ENCODE measurements around the gene RELA. TPM values are rescaled to one million over a fixed set of nuclear protein-coding genes. Genes with fewer than 3 reads are reported as not detected.

The RELA gene
- total RNA-seq, 1 experiment from 2014 or later: 35.1 TPM

DNA sequence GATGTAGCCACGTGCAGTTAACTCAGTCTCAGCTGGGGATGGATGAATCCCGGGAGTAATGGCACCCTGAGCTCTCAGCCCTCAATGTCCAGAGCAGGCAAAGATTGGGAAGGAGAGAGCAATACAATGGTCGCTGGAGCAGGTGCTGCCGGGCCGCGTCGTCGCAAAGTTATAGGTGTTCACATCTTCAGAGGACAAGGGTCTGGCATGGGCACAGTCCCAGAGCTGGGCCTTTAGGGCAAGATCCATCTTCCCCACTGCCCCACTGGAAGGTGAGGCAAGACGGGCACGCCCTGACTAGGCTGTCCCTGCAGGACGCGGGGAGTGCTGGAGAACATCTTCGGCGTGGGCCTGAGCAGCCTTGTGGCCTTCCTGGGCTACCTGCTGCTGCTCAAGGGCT lies 39.5 kb downstream of the RELA start:
- Mint-ChIP-seq H3K27ac (no peak overlapping the region), H3K4me3 (no peak overlapping the region), H3K9me3 (no peaks in the 10 kb centered on the region), H3K27me3 (ENCODE audit: low read depth) (no peaks in the 10 kb centered on the region), H3K36me3 (peaks cover 25% of the 10 kb centered on the region), H3K4me1 (no peaks in the 10 kb centered on the region)
- ATAC-seq (no peak), DNase-seq (ENCODE audit: low spot score) (no peak)
- CTCF ChIA-PET: interaction anchor here (1.7 kb wide), 1 partner anchor 15 kb away, joined by 5 read pairs; the partner anchor contains the start of gene SIPA1
- TF ChIP-seq, protein P1, sequence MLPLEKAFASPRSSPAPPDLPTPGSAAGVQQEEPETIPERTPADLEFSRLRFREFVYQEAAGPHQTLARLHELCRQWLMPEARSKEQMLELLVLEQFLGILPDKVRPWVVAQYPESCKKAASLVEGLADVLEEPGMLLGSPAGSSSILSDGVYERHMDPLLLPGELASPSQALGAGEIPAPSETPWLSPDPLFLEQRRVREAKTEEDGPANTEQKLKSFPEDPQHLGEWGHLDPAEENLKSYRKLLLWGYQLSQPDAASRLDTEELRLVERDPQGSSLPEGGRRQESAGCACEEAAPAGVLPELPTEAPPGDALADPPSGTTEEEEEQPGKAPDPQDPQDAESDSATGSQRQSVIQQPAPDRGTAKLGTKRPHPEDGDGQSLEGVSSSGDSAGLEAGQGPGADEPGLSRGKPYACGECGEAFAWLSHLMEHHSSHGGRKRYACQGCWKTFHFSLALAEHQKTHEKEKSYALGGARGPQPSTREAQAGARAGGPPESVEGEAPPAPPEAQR (CRISPR knock-in tag; IDR thresholded peaks at IDR 0.05): no peak
- TF ChIP-seq, protein P2, sequence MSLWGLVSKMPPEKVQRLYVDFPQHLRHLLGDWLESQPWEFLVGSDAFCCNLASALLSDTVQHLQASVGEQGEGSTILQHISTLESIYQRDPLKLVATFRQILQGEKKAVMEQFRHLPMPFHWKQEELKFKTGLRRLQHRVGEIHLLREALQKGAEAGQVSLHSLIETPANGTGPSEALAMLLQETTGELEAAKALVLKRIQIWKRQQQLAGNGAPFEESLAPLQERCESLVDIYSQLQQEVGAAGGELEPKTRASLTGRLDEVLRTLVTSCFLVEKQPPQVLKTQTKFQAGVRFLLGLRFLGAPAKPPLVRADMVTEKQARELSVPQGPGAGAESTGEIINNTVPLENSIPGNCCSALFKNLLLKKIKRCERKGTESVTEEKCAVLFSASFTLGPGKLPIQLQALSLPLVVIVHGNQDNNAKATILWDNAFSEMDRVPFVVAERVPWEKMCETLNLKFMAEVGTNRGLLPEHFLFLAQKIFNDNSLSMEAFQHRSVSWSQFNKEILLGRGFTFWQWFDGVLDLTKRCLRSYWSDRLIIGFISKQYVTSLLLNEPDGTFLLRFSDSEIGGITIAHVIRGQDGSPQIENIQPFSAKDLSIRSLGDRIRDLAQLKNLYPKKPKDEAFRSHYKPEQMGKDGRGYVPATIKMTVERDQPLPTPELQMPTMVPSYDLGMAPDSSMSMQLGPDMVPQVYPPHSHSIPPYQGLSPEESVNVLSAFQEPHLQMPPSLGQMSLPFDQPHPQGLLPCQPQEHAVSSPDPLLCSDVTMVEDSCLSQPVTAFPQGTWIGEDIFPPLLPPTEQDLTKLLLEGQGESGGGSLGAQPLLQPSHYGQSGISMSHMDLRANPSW (CRISPR knock-in tag; conservative IDR thresholded peaks at IDR 0.05; ENCODE audit: low read depth): no peak
- TF ChIP-seq HMGA2 (CRISPR knock-in tag; IDR thresholded peaks at IDR 0.05): no peak
- TF ChIP-seq, protein P3, sequence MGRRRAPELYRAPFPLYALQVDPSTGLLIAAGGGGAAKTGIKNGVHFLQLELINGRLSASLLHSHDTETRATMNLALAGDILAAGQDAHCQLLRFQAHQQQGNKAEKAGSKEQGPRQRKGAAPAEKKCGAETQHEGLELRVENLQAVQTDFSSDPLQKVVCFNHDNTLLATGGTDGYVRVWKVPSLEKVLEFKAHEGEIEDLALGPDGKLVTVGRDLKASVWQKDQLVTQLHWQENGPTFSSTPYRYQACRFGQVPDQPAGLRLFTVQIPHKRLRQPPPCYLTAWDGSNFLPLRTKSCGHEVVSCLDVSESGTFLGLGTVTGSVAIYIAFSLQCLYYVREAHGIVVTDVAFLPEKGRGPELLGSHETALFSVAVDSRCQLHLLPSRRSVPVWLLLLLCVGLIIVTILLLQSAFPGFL (CRISPR knock-in tag; IDR thresholded peaks at IDR 0.05; ENCODE audit: borderline replicate concordance): no peak
- TF ChIP-seq, protein P4, sequence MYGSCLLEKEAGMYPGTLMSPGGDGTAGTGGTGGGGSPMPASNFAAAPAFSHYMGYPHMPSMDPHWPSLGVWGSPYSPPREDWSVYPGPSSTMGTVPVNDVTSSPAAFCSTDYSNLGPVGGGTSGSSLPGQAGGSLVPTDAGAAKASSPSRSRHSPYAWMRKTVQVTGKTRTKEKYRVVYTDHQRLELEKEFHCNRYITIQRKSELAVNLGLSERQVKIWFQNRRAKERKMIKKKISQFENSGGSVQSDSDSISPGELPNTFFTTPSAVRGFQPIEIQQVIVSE (CRISPR knock-in tag; IDR thresholded peaks at IDR 0.05; ENCODE audit: borderline replicate concordance): no peak
- no peak for TF ChIP-seq MXD4 (CRISPR knock-in tag; IDR thresholded peaks at IDR 0.05; ENCODE audit: borderline replicate concordance)
- no peak for TF ChIP-seq NFE2L1 (CRISPR knock-in tag; IDR thresholded peaks at IDR 0.05)
- no peak for TF ChIP-seq FOXP1 (CRISPR knock-in tag; IDR thresholded peaks at IDR 0.05; ENCODE audit: borderline replicate concordance)
- no peak for TF ChIP-seq SP1 (CRISPR knock-in tag; conservative IDR thresholded peaks at IDR 0.05)
- TF ChIP-seq TCF7 (CRISPR knock-in tag; IDR thresholded peaks at IDR 0.05; ENCODE audit: low read depth): no peak
- TF ChIP-seq, protein P5, sequence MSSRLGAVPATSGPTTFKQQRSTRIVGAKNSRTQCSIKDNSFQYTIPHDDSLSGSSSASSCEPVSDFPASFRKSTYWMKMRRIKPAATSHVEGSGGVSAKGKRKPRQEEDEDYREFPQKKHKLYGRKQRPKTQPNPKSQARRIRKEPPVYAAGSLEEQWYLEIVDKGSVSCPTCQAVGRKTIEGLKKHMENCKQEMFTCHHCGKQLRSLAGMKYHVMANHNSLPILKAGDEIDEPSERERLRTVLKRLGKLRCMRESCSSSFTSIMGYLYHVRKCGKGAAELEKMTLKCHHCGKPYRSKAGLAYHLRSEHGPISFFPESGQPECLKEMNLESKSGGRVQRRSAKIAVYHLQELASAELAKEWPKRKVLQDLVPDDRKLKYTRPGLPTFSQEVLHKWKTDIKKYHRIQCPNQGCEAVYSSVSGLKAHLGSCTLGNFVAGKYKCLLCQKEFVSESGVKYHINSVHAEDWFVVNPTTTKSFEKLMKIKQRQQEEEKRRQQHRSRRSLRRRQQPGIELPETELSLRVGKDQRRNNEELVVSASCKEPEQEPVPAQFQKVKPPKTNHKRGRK (CRISPR knock-in tag; IDR thresholded peaks at IDR 0.05; ENCODE audit: borderline replicate concordance): no peak
- no peak for TF ChIP-seq GTF2I (CRISPR knock-in tag; conservative IDR thresholded peaks at IDR 0.05)
- no peak for TF ChIP-seq ZNF138 (CRISPR knock-in tag; conservative IDR thresholded peaks at IDR 0.05)
- TF ChIP-seq, protein P6, sequence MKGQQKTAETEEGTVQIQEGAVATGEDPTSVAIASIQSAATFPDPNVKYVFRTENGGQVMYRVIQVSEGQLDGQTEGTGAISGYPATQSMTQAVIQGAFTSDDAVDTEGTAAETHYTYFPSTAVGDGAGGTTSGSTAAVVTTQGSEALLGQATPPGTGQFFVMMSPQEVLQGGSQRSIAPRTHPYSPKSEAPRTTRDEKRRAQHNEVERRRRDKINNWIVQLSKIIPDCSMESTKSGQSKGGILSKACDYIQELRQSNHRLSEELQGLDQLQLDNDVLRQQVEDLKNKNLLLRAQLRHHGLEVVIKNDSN (CRISPR knock-in tag; IDR thresholded peaks at IDR 0.05): no peak
- TF ChIP-seq, protein P7, sequence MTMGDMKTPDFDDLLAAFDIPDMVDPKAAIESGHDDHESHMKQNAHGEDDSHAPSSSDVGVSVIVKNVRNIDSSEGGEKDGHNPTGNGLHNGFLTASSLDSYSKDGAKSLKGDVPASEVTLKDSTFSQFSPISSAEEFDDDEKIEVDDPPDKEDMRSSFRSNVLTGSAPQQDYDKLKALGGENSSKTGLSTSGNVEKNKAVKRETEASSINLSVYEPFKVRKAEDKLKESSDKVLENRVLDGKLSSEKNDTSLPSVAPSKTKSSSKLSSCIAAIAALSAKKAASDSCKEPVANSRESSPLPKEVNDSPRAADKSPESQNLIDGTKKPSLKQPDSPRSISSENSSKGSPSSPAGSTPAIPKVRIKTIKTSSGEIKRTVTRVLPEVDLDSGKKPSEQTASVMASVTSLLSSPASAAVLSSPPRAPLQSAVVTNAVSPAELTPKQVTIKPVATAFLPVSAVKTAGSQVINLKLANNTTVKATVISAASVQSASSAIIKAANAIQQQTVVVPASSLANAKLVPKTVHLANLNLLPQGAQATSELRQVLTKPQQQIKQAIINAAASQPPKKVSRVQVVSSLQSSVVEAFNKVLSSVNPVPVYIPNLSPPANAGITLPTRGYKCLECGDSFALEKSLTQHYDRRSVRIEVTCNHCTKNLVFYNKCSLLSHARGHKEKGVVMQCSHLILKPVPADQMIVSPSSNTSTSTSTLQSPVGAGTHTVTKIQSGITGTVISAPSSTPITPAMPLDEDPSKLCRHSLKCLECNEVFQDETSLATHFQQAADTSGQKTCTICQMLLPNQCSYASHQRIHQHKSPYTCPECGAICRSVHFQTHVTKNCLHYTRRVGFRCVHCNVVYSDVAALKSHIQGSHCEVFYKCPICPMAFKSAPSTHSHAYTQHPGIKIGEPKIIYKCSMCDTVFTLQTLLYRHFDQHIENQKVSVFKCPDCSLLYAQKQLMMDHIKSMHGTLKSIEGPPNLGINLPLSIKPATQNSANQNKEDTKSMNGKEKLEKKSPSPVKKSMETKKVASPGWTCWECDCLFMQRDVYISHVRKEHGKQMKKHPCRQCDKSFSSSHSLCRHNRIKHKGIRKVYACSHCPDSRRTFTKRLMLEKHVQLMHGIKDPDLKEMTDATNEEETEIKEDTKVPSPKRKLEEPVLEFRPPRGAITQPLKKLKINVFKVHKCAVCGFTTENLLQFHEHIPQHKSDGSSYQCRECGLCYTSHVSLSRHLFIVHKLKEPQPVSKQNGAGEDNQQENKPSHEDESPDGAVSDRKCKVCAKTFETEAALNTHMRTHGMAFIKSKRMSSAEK (CRISPR knock-in tag; IDR thresholded peaks at IDR 0.05; ENCODE audit: borderline replicate concordance): no peak
- POLR2A ChIA-PET: no interaction called here

All from WTC11 (cell line).